ENCODE measurements around the gene CREB1. TPM values are rescaled to one million over a fixed set of nuclear protein-coding genes. Genes with fewer than 3 reads are reported as not detected.

CREB1 gene
- total and polyA plus RNA-seq, 4 donors, result 5.4 to 79.6 (median 35.1) TPM

GRCh38 chr2:207549145-207549544, 19.4 kb downstream of the CREB1 start:
- Histone ChIP-seq H3K9me3 (ENCODE audit: control insufficient read depth in 4 of 4, insufficient read depth in 3 of 4, low read length in 3 of 4) (no peaks in the 10 kb centered on the region), H3K4me3 (no peak overlapping the region), H3K36me3 (ENCODE audit: control insufficient read depth in 4 of 4, insufficient read depth in 4 of 4, low read length in 4 of 4) (peaks cover 0 to 4% (median 2%) of the 10 kb centered on the region in 4 donors), H3K4me1 (ENCODE audit: control insufficient read depth in 5 of 5, insufficient read depth in 5 of 5, low read length in 5 of 5) (peaks cover 0 to 18% (median 9%) of the 10 kb centered on the region in 5 donors), H3K9ac (ENCODE audit: insufficient read depth in 1 of 2, low read length in 2 of 2) (no peak overlapping the region), H3K27ac (ENCODE audit: low read depth in 1 of 2, low read length in 1 of 2) (no peak overlapping the region), H3K27me3 (ENCODE audit: control insufficient read depth in 3 of 3, insufficient read depth in 3 of 3, low read length in 2 of 3) (no peaks in the 10 kb centered on the region)
- WGBS, 2 donors, result 81 to 93% methylated on average over 2 of the region's 2 CpGs
- TF ChIP-seq, protein P1, sequence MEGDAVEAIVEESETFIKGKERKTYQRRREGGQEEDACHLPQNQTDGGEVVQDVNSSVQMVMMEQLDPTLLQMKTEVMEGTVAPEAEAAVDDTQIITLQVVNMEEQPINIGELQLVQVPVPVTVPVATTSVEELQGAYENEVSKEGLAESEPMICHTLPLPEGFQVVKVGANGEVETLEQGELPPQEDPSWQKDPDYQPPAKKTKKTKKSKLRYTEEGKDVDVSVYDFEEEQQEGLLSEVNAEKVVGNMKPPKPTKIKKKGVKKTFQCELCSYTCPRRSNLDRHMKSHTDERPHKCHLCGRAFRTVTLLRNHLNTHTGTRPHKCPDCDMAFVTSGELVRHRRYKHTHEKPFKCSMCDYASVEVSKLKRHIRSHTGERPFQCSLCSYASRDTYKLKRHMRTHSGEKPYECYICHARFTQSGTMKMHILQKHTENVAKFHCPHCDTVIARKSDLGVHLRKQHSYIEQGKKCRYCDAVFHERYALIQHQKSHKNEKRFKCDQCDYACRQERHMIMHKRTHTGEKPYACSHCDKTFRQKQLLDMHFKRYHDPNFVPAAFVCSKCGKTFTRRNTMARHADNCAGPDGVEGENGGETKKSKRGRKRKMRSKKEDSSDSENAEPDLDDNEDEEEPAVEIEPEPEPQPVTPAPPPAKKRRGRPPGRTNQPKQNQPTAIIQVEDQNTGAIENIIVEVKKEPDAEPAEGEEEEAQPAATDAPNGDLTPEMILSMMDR (IDR thresholded peaks at IDR 0.05; ENCODE audit: control extremely low read depth, extremely low read depth), result no peak
- DNase-seq (no peak), ATAC-seq (ENCODE audit: insufficient read depth, low FRiP score) (no peak)

GRCh38 chr2:207558079-207558491, 28.3 kb downstream of the CREB1 start:
- no peaks in the 10 kb centered on the region for H3K27me3 ChIP-seq (ENCODE audit: control insufficient read depth in 3 of 3, insufficient read depth in 3 of 3, low read length in 2 of 3)
- H3K9me3 ChIP-seq (ENCODE audit: control insufficient read depth in 4 of 4, insufficient read depth in 3 of 4, low read length in 3 of 4), result no peaks in the 10 kb centered on the region
- peaks cover 2 to 25% (median 8%) of the 10 kb centered on the region in 4 donors for H3K36me3 ChIP-seq (ENCODE audit: control insufficient read depth in 4 of 4, insufficient read depth in 4 of 4, low read length in 4 of 4)
- WGBS, 2 donors, result 80 to 85% methylated on average over 1 of the region's 1 CpG
- DNase-seq, result peak in 2 of 3 donors; percentile 30 to 42
- H3K27ac ChIP-seq (ENCODE audit: low read depth in 1 of 2, low read length in 1 of 2), result no peak overlapping the region
- TF ChIP-seq, protein P1 (IDR thresholded peaks at IDR 0.05; ENCODE audit: control extremely low read depth, extremely low read depth), result no peak
- peaks cover 0 to 17% (median 3%) of the 10 kb centered on the region in 5 donors for H3K4me1 ChIP-seq (ENCODE audit: control insufficient read depth in 5 of 5, insufficient read depth in 5 of 5, low read length in 5 of 5)
- ATAC-seq (ENCODE audit: insufficient read depth, low FRiP score), result no peak
- no peak overlapping the region for H3K4me3 ChIP-seq
- H3K9ac ChIP-seq (ENCODE audit: insufficient read depth in 1 of 2, low read length in 2 of 2), result no peak overlapping the region

DNA sequence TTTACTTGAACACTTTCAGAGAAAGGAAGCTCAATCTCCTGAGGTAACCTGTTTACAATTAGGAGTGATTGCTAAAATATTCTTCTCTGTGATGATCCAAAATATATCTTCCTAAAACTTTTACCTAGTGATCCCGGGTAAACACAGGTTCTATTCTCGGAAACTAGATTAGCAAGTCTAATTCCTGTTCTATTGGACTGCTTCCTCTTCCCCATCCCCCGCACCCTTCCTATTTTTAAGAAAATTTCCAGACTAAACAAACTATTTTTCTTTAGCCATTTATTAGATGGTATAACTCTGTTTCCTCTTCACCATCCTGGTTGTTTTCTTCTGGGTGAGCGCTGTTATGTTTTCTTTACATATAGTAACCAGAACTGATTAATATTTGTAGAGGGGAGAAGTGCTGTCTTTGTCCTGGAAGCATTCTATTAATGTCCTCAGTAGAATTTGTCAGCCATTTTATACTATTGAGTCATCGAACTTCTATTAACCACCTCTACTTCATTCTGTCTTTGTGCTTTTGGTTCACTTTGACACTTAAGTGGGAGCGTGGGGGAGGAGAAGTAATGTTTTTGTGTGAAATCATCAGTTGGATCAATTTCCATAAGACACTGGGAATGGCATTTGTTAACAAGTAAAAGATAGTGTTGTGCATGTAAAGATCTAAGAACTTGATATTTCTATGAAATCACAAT, 31.8 kb downstream of the CREB1 start:
- no peak for ATAC-seq (ENCODE audit: insufficient read depth, low FRiP score)
- Histone ChIP-seq H3K9ac (ENCODE audit: insufficient read depth in 1 of 2, low read length in 2 of 2) (no peak overlapping the region), H3K4me1 (ENCODE audit: control insufficient read depth in 5 of 5, insufficient read depth in 5 of 5, low read length in 5 of 5) (peaks cover 0 to 15% (median 3%) of the 10 kb centered on the region in 5 donors), H3K27me3 (ENCODE audit: control insufficient read depth in 3 of 3, insufficient read depth in 3 of 3, low read length in 2 of 3) (no peaks in the 10 kb centered on the region), H3K36me3 (ENCODE audit: control insufficient read depth in 4 of 4, insufficient read depth in 4 of 4, low read length in 4 of 4) (peaks cover 2 to 29% (median 12%) of the 10 kb centered on the region in 4 donors), H3K27ac (ENCODE audit: low read depth in 1 of 2, low read length in 1 of 2) (peak overlapping the region in 1 of 2 donors; percentile 68), H3K9me3 (ENCODE audit: control insufficient read depth in 4 of 4, insufficient read depth in 3 of 4, low read length in 3 of 4) (no peaks in the 10 kb centered on the region), H3K4me3 (no peak overlapping the region)
- 72 to 80% methylated on average over 6 of the region's 6 CpGs for WGBS, 2 donors
- DNase-seq, result no peak
- TF ChIP-seq, protein P1 (IDR thresholded peaks at IDR 0.05; ENCODE audit: control extremely low read depth, extremely low read depth), result no peak
